Lower lobe of right lung (tissue), 2 donors: ENCODE data around the gene ANKRD11. TPM values are rescaled to one million over a fixed set of nuclear protein-coding genes. Genes with fewer than 3 reads are reported as not detected.
A peak's percentile ranks its signal among the peaks of the same experiment; 100 is the strongest.
"Not testable (repeated sequence)": the region's sequence is repeated elsewhere in the genome, so short reads cannot be mapped to it uniquely, and the experiment has no call there.

ENCODE experiments used
- ATAC-seq, 2 donors: fragments of 200-7000 bp; cut with Tn5 transposase; one replicate each; pipeline ENCODE4 v1.9.1; 2020 to 2022; ENCODE audit warnings: mild to moderate bottlenecking in 2 of 2, moderate library complexity in 2 of 2
- DNase-seq: peaks from one replicate; pipeline ENCODE4 v3.0.0-alpha.2; 2020
- H3K27ac ChIP-seq: fragments of 200-600 bp; one replicate; pipeline ENCODE4 v1.8.0; 2022
- H3K27me3 ChIP-seq: fragments of 200-600 bp; one replicate; pipeline ENCODE4 v1.8.0; 2022; ENCODE audit warnings: low read depth
- H3K36me3 ChIP-seq: fragments of 200-600 bp; one replicate; pipeline ENCODE4 v1.8.0; 2022; ENCODE audit warnings: mild to moderate bottlenecking
- H3K4me1 ChIP-seq: fragments of 200-600 bp; one replicate; pipeline ENCODE4 v1.8.0; 2022
- H3K4me3 ChIP-seq: fragments of 200-600 bp; one replicate; pipeline ENCODE4 v1.8.0; 2022; ENCODE audit warnings: mild to moderate bottlenecking
- H3K9me3 ChIP-seq: fragments of 200-600 bp; one replicate; pipeline ENCODE4 v1.8.0; 2022
- CTCF ChIP-seq: fragments of 200-600 bp; IDR thresholded peaks from one replicate; pipeline ENCODE4 v1.8.0; 2022; ENCODE audit warnings: antibody characterized with exemption, mild to moderate bottlenecking
- intact Hi-C: fragments of 100-400 bp; cut with DNase I; formaldehyde crosslinking; loops from one replicate; pipeline ENCODE4 v1.11.0; 2022
- total RNA-seq: library from RNA; stranded (reverse); fragmentation: NEBNext Ultra II Directional; extraction: Animal tissue kit (Norgen Biotek cat#: 25700); gene quantifications from one replicate; pipeline ENCODE4 v1.2.1, GENCODE V29; 2021
- donor health status: DM: no; HTN: yes; CAD: no; lungs with severe emphysema.

The ANKRD11 gene
- total RNA-seq, 1 donor from 2014 or later = 127 TPM

GRCh38 chr16:89334988-89335802 is 155.2 kb downstream of the ANKRD11 start:
- no peaks in the 10 kb centered on the region for H3K36me3 ChIP-seq
- peak; percentile 19 for TF ChIP-seq CTCF
- H3K9me3 ChIP-seq = no peaks in the 10 kb centered on the region
- ATAC-seq (peak; percentile 7 to 12), DNase-seq (peak; percentile 51)
- H3K27ac ChIP-seq = peak overlapping the region; percentile 47
- H3K4me1 ChIP-seq = peaks cover 44% of the 10 kb centered on the region
- no peak overlapping the region for H3K4me3 ChIP-seq
- intact Hi-C loops = no loop called here
- H3K27me3 ChIP-seq = no peaks in the 10 kb centered on the region

- no peaks in the 10 kb centered on the region for H3K27me3 ChIP-seq
- H3K36me3 ChIP-seq = no peaks in the 10 kb centered on the region
- no peak overlapping the region for H3K4me3 ChIP-seq
- peaks cover 52% of the 10 kb centered on the region for H3K4me1 ChIP-seq
- peak overlapping the region; percentile 47 for H3K27ac ChIP-seq
- no peak for TF ChIP-seq CTCF
- DNase-seq = peak; percentile 32
- ATAC-seq = peak in 1 of 2 donors; percentile 11
- intact Hi-C loops = no loop called here
- no peaks in the 10 kb centered on the region for H3K9me3 ChIP-seq
Measured at GRCh38 chr16:89334461-89334860, 155.9 kb downstream of the ANKRD11 start.

GRCh38 chr16:89334050-89334449 is 156.3 kb downstream of the ANKRD11 start:
- ATAC-seq (peak in 1 of 2 donors; percentile 3), DNase-seq (no peak)
- no peaks in the 10 kb centered on the region for H3K9me3 ChIP-seq
- H3K27ac ChIP-seq = peak overlapping the region; percentile 47
- peaks cover 56% of the 10 kb centered on the region for H3K4me1 ChIP-seq
- H3K4me3 ChIP-seq = no peak overlapping the region
- H3K36me3 ChIP-seq = no peaks in the 10 kb centered on the region
- no peak for TF ChIP-seq CTCF
- intact Hi-C loops = no loop called here
- H3K27me3 ChIP-seq = no peaks in the 10 kb centered on the region

- H3K36me3 ChIP-seq, H3K9me3 ChIP-seq, H3K4me3 ChIP-seq, DNase-seq, H3K27me3 ChIP-seq, intact Hi-C loops: not testable (repeated sequence)
- peak; percentile 85 to 87 for ATAC-seq
- peak; percentile 51 for TF ChIP-seq CTCF
- Histone ChIP-seq H3K27ac (peak overlapping the region; percentile 47), H3K4me1 (peaks cover 57% of the 10 kb centered on the region)
Measured at GRCh38 chr16:89333401-89334001, 156.9 kb downstream of the ANKRD11 start.

- no peak for ATAC-seq
- intact Hi-C loops = no loop called here
Measured at GRCh38 chr16:89332902-89333245, 157.5 kb downstream of the ANKRD11 start.

More at GRCh38 chr16:89332902-89333245, 157.5 kb downstream of the ANKRD11 start:
- Histone ChIP-seq H3K27me3 (no peaks in the 10 kb centered on the region), H3K27ac (no peak overlapping the region), H3K36me3 (no peaks in the 10 kb centered on the region), H3K4me3 (no peak overlapping the region), H3K9me3 (no peaks in the 10 kb centered on the region), H3K4me1 (peaks cover 63% of the 10 kb centered on the region)
- TF ChIP-seq CTCF = no peak
- DNase-seq = no peak
